Right lobe of liver (tissue), 6 donors: ENCODE results near the gene DSC2. TPM values are rescaled to one million over a fixed set of nuclear protein-coding genes. Genes with fewer than 3 reads are reported as not detected.
A peak's percentile ranks its signal among the peaks of the same experiment; 100 is the strongest.

Source experiments
- ATAC-seq, 4 donors: fragments of 200-7000 bp; cut with Tn5 transposase; one replicate each; pipeline ENCODE4 v1.9.1; 2020; ENCODE audit warnings: mild to moderate bottlenecking in 4 of 4, moderate library complexity in 4 of 4
- DNase-seq, 3 donors: peaks; one replicate each; pipeline ENCODE4 v3.0.0-alpha.2; 2020
- H3K27ac ChIP-seq, 3 donors: fragments of 200-600 bp; one replicate each; pipeline ENCODE4 v1.8.0; 2022
- H3K27me3 ChIP-seq, 2 donors: fragments of 200-600 bp; one replicate each; pipeline ENCODE4 v1.8.0; 2022
- H3K36me3 ChIP-seq, 4 donors: fragments of 200-600 bp; sonication (generic) in 1 of 4; one replicate each; pipeline versions ENCODE4 v1.5.1 to v1.8.0; 2017 to 2022; ENCODE audit warnings: control low read depth in 1 of 4
- H3K4me1 ChIP-seq, 4 donors: fragments of 200-600 bp; sonication (generic) in 1 of 4; one replicate each; pipeline versions ENCODE4 v1.5.1 to v1.8.0; 2017 to 2022; ENCODE audit warnings: control low read depth in 1 of 4
- H3K4me3 ChIP-seq, 3 donors: fragments of 200-600 bp; one replicate each; pipeline ENCODE4 v1.8.0; 2022
- H3K9me3 ChIP-seq, 4 donors: fragments of 200-600 bp; sonication (generic) in 1 of 4; one replicate each; pipeline versions ENCODE4 v1.5.1 to v1.8.0; 2017 to 2022; ENCODE audit warnings: control low read depth in 1 of 4
- POLR2A ChIP-seq: fragments of 450-650 bp; IDR thresholded peaks from one replicate; pipeline ENCODE4 v1.6.1; 2017; ENCODE audit warnings: antibody characterized with exemption, mild to moderate bottlenecking
- WGBS: methylation state at CpG from one replicate; pipeline ENCODE4 v1.1.6; 2018; ENCODE audit warnings: low coverage, low lambda C conversion rate; ENCODE audit not compliant: insufficient coverage; ENCODE audit errors: missing lambda C conversion rate; 5-methylcytosine and 5-hydroxymethylcytosine counted together
- intact Hi-C, 2 donors: fragments of 100-400 bp; cut with DNase I; formaldehyde crosslinking; loops; one replicate each; pipeline versions ENCODE4 v1.11.2 to v1.14.1; 2022
- total RNA-seq, 6 experiments: library from RNA; depleted of rRNA in 2 of 6; stranded (reverse); fragments of >200 nt in 2 of 6; fragmentation: NEBNext Ultra II Directional in 3 of 6; extraction: Animal tissue kit (Norgen Biotek cat#: 25700) in 3 of 6; gene quantifications; one replicate each; pipeline versions ENCODE4 v1.1.0 to v1.2.4, GENCODE V29; 2016 to 2023
- TF ChIP-seq, protein P1 (sequence below), 4 donors: fragments of 200-600 bp in 3 of 4; fragments of 450-650 bp in 1 of 4; IDR thresholded peaks; one replicate each; pipeline versions ENCODE4 v1.5.1 to v1.8.0; 2016 to 2022; ENCODE audit warnings: antibody characterized with exemption in 4 of 4, mild to moderate bottlenecking in 2 of 4
- donor health status: DM: no; HTN: yes; CAD: no.
- donor health status: DM: no; HTN: no; CAD: no.
- donor health status: DM: no; HTN: no; CAD: no.
- donor health status: DM: no; HTN: yes; CAD: no.
- donor health status: DM: no; HTN: yes; CAD: no.

Gene DSC2
- total RNA-seq, 6 experiments from 2014 or later: 4.4 to 9.7 (median 6.6) TPM

- intact Hi-C loops: no loop called here
Measured at GRCh38 chr18:31101183-31102024, 817 bp downstream of the DSC2 start.

DNA sequence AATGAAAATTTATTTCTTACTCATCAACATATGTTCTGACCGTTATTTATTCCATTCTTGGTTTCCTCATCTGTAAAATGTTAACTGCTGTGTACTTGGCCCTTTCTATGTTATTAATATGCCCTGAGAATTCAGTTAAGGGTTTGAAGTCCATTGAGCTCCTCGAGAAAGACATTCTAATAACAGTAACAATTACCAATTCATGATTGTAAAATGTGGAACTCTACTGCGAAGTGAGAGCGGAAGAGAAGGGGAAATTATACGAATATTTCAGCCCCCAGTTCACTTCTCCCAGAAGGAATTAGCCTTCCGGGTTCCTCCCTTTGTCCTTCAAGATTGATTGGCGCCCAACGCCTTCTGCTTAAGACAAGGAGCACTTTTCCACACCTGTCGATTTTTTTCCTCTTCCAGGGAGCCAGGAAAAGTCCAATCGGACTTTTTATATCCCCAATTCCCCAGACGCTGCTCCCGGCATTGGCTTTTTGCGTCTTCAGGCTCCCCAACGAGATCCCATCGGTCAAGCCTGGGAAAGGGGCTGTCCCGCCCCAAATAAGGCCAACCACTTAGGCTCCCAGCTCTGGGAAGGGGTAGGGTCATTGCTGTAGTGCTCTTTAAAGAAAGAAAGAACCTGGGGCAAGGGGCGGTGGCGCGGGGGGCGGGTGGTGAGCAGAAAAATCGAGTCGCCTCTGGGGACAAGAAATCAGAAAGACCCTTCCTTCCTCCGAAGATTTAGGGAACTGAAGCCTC is 1.6 kb downstream of the DSC2 start:
- ATAC-seq: peak; percentile 20 to 42 (median 28)
- peak in 1 of 3 donors; percentile 27 for DNase-seq

More at GRCh38 chr18:31101183-31102024, 817 bp downstream of the DSC2 start:
- ATAC-seq: peak; percentile 90 to 95 (median 94)
- H3K27me3 ChIP-seq: no peaks in the 10 kb centered on the region
- H3K9me3 ChIP-seq: no peaks in the 10 kb centered on the region
- peaks cover 0 to 6% (median 0%) of the 10 kb centered on the region in 4 donors for H3K4me1 ChIP-seq
- peak overlapping the region; percentile 56 to 81 (median 75) for H3K4me3 ChIP-seq
- peak; percentile 86 to 93 (median 91) for DNase-seq
- TF ChIP-seq, protein P1, sequence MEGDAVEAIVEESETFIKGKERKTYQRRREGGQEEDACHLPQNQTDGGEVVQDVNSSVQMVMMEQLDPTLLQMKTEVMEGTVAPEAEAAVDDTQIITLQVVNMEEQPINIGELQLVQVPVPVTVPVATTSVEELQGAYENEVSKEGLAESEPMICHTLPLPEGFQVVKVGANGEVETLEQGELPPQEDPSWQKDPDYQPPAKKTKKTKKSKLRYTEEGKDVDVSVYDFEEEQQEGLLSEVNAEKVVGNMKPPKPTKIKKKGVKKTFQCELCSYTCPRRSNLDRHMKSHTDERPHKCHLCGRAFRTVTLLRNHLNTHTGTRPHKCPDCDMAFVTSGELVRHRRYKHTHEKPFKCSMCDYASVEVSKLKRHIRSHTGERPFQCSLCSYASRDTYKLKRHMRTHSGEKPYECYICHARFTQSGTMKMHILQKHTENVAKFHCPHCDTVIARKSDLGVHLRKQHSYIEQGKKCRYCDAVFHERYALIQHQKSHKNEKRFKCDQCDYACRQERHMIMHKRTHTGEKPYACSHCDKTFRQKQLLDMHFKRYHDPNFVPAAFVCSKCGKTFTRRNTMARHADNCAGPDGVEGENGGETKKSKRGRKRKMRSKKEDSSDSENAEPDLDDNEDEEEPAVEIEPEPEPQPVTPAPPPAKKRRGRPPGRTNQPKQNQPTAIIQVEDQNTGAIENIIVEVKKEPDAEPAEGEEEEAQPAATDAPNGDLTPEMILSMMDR (IDR thresholded peaks at IDR 0.05): peak in 1 of 4 donors; percentile 9
- TF ChIP-seq POLR2A: peak; percentile 41
- H3K27ac ChIP-seq: peak overlapping the region; percentile 86 to 92 (median 86)
- WGBS: 0% methylated on average over 25 of the region's 72 CpGs
- no peaks in the 10 kb centered on the region for H3K36me3 ChIP-seq

DNA sequence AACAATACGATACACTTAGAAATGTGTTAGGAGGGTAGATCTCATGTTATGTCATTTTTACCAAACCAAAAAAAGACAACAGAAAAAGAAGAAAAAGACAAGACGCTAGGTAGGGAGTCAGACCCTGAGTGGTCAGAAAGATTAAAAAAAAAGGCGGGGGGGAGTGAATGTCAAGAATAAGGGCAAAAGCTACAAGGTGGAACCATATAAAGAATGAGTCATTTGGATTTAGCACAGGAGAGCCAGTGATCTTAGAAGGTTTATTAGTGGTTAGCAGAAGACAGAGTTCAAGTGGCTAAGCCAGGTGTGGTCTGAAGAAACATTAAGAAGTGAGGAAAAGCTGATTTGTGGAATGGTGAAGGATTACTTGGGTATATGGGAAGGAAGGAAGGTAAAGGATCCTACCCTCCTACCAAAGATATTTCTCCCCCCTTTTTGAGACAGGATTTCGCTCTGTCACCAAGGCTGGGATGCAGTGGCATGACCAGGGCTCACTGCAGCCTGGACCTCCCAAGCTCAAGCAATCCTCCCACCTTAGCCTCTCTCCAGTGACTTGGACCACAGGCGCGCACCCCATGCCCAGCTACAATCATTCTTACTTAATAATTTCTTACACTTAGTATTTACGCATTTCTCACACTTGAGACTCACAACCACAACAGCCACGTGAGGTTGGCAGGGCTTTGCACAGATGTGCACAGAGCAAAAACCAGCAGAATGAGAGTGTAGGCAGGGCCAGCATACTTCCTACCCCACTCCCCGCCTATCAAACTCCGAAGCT is 2.6 kb downstream of the DSC2 start:
- DNase-seq (no peak), ATAC-seq (no peak)
- intact Hi-C loops: no loop called here
- Histone ChIP-seq H3K4me3 (no peak overlapping the region), H3K4me1 (peaks cover 0 to 6% (median 0%) of the 10 kb centered on the region in 4 donors), H3K36me3 (no peaks in the 10 kb centered on the region), H3K27ac (no peak overlapping the region), H3K27me3 (no peaks in the 10 kb centered on the region), H3K9me3 (no peaks in the 10 kb centered on the region)
- WGBS: 91% methylated on average over 9 of the region's 10 CpGs
- TF ChIP-seq POLR2A: no peak
- TF ChIP-seq, protein P1 (IDR thresholded peaks at IDR 0.05): no peak

More for the DNA sequence above, 1.6 kb downstream of the DSC2 start:
- Histone ChIP-seq H3K36me3 (no peaks in the 10 kb centered on the region), H3K27me3 (no peaks in the 10 kb centered on the region), H3K27ac (peak overlapping the region; percentile 86 to 92 (median 86)), H3K4me3 (peak overlapping the region; percentile 56 to 81 (median 75)), H3K4me1 (peaks cover 0 to 6% (median 0%) of the 10 kb centered on the region in 4 donors), H3K9me3 (no peaks in the 10 kb centered on the region)
- TF ChIP-seq, protein P1 (IDR thresholded peaks at IDR 0.05): no peak
- no peak for TF ChIP-seq POLR2A
- 16% methylated on average over 23 of the region's 23 CpGs for WGBS
- intact Hi-C loops: no loop called here

DNA sequence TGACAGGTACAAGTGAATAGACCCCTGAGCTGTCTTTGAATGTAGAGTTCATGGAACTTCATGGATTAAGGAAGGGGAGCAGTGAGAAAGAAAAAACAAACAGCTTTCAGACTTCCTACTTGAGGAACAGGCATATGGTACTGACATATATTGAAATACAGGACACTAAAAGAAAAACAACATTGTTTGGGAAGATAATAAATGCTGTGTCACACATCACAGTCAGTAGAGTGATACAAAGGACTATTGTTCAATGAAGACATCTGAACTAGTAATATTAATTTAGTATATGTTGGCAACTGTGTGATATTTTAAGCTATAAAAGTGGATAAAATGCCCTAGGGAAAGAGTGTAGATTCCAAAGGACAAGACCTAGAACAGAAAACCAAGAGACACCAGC is 3.3 kb downstream of the DSC2 start:
- Histone ChIP-seq H3K4me3 (no peak overlapping the region), H3K27ac (no peak overlapping the region), H3K4me1 (peaks cover 0 to 6% (median 0%) of the 10 kb centered on the region in 4 donors), H3K36me3 (no peaks in the 10 kb centered on the region), H3K27me3 (no peaks in the 10 kb centered on the region), H3K9me3 (no peaks in the 10 kb centered on the region)
- intact Hi-C loops: no loop called here
- TF ChIP-seq, protein P1 (IDR thresholded peaks at IDR 0.05): no peak
- no peak for TF ChIP-seq POLR2A
- ATAC-seq (no peak), DNase-seq (no peak)
